Measurements from ENCODE around the gene DNPH1. TPM values are rescaled to one million over a fixed set of nuclear protein-coding genes. Genes with fewer than 3 reads are reported as not detected.
A peak's percentile ranks its signal among the peaks of the same experiment; 100 is the strongest.

Gene DNPH1
- total RNA-seq, 6 donors from 2014 or later = 15.7 to 63.4 (median 44.4) TPM

DNA sequence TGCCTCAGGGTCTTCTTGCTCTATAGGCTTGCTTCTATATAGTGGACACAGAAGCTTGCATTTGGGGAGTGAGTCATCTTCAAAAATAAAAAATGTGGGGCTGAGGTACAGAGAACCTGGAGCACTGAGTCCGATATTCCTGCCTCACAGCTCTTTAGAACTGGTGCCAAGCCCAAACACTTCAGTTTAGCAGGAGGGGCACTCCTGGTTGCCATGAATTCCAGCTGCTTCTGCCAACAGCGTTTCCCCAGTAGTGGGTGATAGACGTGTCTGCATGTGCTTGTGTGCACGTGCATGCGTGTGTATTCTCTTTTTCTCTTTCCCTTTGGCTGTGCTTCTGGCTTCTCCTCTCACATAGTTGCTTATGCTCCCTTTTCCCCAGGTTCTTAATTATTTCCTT lies 11.9 kb downstream of the DNPH1 start:
- H3K27me3 ChIP-seq = no peaks in the 10 kb centered on the region
- H3K4me3 ChIP-seq = no peak overlapping the region
- ATAC-seq (ENCODE audit: low FRiP score in 2 of 2) (no peak), DNase-seq (peak in 1 of 2 donors; percentile 46)
- WGBS, 2 donors = 68 to 79% methylated on average over 5 of the region's 5 CpGs
- H3K4me1 ChIP-seq = no peaks in the 10 kb centered on the region
- peaks cover 0 to 58% (median 42%) of the 10 kb centered on the region in 4 donors for H3K36me3 ChIP-seq
- H3K27ac ChIP-seq = no peak overlapping the region
- H3K9me3 ChIP-seq = no peaks in the 10 kb centered on the region
- TF ChIP-seq EP300 (IDR thresholded peaks at IDR 0.05) = no peak
- TF ChIP-seq, protein P1, sequence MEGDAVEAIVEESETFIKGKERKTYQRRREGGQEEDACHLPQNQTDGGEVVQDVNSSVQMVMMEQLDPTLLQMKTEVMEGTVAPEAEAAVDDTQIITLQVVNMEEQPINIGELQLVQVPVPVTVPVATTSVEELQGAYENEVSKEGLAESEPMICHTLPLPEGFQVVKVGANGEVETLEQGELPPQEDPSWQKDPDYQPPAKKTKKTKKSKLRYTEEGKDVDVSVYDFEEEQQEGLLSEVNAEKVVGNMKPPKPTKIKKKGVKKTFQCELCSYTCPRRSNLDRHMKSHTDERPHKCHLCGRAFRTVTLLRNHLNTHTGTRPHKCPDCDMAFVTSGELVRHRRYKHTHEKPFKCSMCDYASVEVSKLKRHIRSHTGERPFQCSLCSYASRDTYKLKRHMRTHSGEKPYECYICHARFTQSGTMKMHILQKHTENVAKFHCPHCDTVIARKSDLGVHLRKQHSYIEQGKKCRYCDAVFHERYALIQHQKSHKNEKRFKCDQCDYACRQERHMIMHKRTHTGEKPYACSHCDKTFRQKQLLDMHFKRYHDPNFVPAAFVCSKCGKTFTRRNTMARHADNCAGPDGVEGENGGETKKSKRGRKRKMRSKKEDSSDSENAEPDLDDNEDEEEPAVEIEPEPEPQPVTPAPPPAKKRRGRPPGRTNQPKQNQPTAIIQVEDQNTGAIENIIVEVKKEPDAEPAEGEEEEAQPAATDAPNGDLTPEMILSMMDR (IDR thresholded peaks at IDR 0.05) = no peak
- TF ChIP-seq POLR2A (IDR thresholded peaks at IDR 0.05) = no peak
- no peak for TF ChIP-seq POLR2AphosphoS5 (IDR thresholded peaks at IDR 0.05)

DNA sequence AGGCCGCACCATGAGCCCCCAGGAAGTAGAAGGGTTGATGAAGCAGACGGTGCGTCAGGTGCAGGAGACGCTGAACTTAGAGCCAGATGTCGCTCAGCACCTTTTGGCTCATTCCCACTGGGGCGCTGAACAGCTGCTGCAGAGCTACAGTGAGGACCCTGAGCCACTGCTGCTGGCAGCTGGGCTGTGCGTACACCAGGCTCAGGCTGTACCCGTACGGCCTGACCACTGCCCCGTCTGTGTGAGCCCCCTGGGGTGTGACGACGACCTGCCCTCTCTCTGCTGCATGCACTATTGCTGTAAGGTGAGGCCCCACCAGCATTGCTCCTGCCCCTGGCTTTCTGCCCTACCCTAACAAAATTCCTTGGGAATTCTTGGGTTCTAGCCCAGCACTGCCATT lies 13.1 kb downstream of the DNPH1 start:
- H3K27me3 ChIP-seq = no peaks in the 10 kb centered on the region
- no peak overlapping the region for H3K27ac ChIP-seq
- DNase-seq (peak in 1 of 2 donors; percentile 43), ATAC-seq (ENCODE audit: low FRiP score in 2 of 2) (no peak)
- H3K36me3 ChIP-seq = peaks cover 0 to 52% (median 37%) of the 10 kb centered on the region in 4 donors
- no peaks in the 10 kb centered on the region for H3K9me3 ChIP-seq
- H3K4me1 ChIP-seq = no peaks in the 10 kb centered on the region
- WGBS, 2 donors = 83 to 93% methylated on average over 5 to 12 of the region's 12 CpGs
- TF ChIP-seq, protein P1 (IDR thresholded peaks at IDR 0.05) = no peak
- TF ChIP-seq POLR2A (IDR thresholded peaks at IDR 0.05) = no peak
- TF ChIP-seq POLR2AphosphoS5 (IDR thresholded peaks at IDR 0.05) = no peak
- no peak overlapping the region for H3K4me3 ChIP-seq

DNA sequence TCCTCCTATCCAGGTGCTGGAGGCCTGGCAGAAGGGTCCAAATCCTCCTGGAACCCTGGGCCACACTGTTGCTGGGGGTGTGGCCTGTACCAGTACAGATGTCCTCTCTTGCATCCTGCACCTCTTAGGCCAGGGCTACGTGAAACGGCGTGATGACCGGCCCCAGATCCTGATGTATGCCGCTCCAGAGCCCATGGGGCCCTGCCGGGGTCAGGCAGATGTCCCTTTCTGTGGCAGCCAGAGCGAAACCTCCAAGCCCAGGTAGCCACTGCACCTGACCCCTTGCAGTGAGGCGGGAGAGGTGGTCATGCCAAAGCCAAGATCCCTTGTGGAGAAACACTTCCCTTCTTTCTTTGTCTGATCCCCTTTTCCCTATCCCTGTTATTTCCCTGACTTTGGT lies 14.2 kb downstream of the DNPH1 start:
- no peaks in the 10 kb centered on the region for H3K27me3 ChIP-seq
- TF ChIP-seq, protein P1 (IDR thresholded peaks at IDR 0.05) = no peak
- no peak for TF ChIP-seq POLR2AphosphoS5 (IDR thresholded peaks at IDR 0.05)
- TF ChIP-seq EP300 (IDR thresholded peaks at IDR 0.05) = no peak
- TF ChIP-seq POLR2A (IDR thresholded peaks at IDR 0.05) = no peak
- DNase-seq (peak in 1 of 2 donors; percentile 44), ATAC-seq (ENCODE audit: low FRiP score in 2 of 2) (no peak)
- no peaks in the 10 kb centered on the region for H3K9me3 ChIP-seq
- no peaks in the 10 kb centered on the region for H3K4me1 ChIP-seq
- H3K4me3 ChIP-seq = no peak overlapping the region
- 95 to 96% methylated on average over 7 to 8 of the region's 8 CpGs for WGBS, 2 donors
- peaks cover 0 to 40% (median 28%) of the 10 kb centered on the region in 4 donors for H3K36me3 ChIP-seq
- no peak overlapping the region for H3K27ac ChIP-seq

DNA sequence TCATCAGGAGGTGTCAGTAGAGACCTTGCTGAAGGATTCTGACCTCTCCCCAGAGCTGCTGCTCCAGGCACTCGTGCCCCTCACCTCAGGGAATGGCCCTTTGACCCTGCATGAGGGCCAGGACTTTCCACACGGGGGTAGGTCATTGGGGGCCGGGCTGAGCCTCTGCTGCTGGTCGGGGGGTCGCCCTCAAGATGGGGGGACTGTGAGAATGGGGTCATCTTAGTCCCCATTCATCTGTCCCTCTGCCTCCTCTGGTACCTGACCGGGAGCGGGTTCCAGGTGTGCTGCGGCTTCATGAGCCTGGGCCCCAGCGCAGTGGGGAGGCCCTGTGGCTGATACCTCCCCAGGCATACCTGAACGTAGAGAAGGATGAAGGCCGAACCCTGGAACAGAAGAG lies 15.8 kb downstream of the DNPH1 start:
- TF ChIP-seq, protein P1 (IDR thresholded peaks at IDR 0.05) = no peak
- TF ChIP-seq POLR2AphosphoS5 (IDR thresholded peaks at IDR 0.05) = no peak
- no peak for TF ChIP-seq POLR2A (IDR thresholded peaks at IDR 0.05)
- TF ChIP-seq EP300 (IDR thresholded peaks at IDR 0.05) = no peak
- DNase-seq (peak in 1 of 2 donors; percentile 33), ATAC-seq (ENCODE audit: low FRiP score in 2 of 2) (no peak)
- WGBS, 2 donors = 91 to 94% methylated on average over 10 of the region's 11 CpGs
- Histone ChIP-seq H3K36me3 (peaks cover 0 to 30% (median 25%) of the 10 kb centered on the region in 4 donors), H3K4me3 (no peak overlapping the region), H3K27ac (no peak overlapping the region), H3K27me3 (no peaks in the 10 kb centered on the region), H3K4me1 (no peaks in the 10 kb centered on the region), H3K9me3 (no peaks in the 10 kb centered on the region)

DNA sequence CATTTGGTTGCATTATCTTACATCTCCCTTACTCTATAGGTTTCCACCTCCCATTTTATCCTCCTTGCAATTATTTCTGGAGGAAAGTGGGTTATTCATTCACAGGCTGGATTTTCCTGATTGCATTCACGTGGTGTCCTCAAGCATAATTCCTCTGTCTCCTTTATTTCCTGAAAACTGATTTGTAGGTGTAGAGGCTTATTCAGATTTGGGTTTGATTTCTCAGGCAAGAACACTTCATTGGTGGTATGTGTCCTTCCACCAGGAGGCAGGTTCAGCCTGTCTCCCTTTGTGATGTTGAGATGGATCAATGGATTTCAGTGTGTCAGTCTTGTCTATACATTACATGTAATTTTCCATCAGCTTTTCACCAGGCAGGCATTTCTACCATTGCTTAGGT lies 17.3 kb downstream of the DNPH1 start:
- H3K27me3 ChIP-seq = no peaks in the 10 kb centered on the region

More for the DNA sequence above, 17.3 kb downstream of the DNPH1 start:
- 59 to 64% methylated on average over 1 of the region's 1 CpG for WGBS, 2 donors
- H3K9me3 ChIP-seq = no peaks in the 10 kb centered on the region
- no peaks in the 10 kb centered on the region for H3K4me1 ChIP-seq
- H3K36me3 ChIP-seq = peaks cover 0 to 22% (median 21%) of the 10 kb centered on the region in 4 donors
- no peak overlapping the region for H3K27ac ChIP-seq
- no peak overlapping the region for H3K4me3 ChIP-seq
- no peak for DNase-seq
- TF ChIP-seq EP300 (IDR thresholded peaks at IDR 0.05) (no peak), POLR2AphosphoS5 (IDR thresholded peaks at IDR 0.05) (no peak), POLR2A (IDR thresholded peaks at IDR 0.05) (no peak)
- TF ChIP-seq, protein P1 (IDR thresholded peaks at IDR 0.05) = no peak
- ATAC-seq (ENCODE audit: low FRiP score in 2 of 2) = no peak

Measured in upper lobe of left lung (tissue), 6 donors.